Measurements from ENCODE around the gene CYP2A7.

GRCh38 chr19:40872209-40872608 lies 9.8 kb downstream of the CYP2A7 start:
- TF ChIP-seq, protein P1, sequence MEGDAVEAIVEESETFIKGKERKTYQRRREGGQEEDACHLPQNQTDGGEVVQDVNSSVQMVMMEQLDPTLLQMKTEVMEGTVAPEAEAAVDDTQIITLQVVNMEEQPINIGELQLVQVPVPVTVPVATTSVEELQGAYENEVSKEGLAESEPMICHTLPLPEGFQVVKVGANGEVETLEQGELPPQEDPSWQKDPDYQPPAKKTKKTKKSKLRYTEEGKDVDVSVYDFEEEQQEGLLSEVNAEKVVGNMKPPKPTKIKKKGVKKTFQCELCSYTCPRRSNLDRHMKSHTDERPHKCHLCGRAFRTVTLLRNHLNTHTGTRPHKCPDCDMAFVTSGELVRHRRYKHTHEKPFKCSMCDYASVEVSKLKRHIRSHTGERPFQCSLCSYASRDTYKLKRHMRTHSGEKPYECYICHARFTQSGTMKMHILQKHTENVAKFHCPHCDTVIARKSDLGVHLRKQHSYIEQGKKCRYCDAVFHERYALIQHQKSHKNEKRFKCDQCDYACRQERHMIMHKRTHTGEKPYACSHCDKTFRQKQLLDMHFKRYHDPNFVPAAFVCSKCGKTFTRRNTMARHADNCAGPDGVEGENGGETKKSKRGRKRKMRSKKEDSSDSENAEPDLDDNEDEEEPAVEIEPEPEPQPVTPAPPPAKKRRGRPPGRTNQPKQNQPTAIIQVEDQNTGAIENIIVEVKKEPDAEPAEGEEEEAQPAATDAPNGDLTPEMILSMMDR (IDR thresholded peaks at IDR 0.05), result no peak
- TF ChIP-seq POLR2A (IDR thresholded peaks at IDR 0.05), result no peak
- TF ChIP-seq EP300 (IDR thresholded peaks at IDR 0.05), result no peak
